NCI-H2107 treated with DMSO at 0.1 percent for 48 hours (cell line): Measurements from ENCODE around the gene CROCC2.

ENCODE experiments used
- DNase-seq: peaks from one replicate; lab custom pipeline; 2025; ENCODE audit not compliant: unreplicated experiment; lab: John Stamatoyannopoulos, UW

Gene CROCC2

DNA sequence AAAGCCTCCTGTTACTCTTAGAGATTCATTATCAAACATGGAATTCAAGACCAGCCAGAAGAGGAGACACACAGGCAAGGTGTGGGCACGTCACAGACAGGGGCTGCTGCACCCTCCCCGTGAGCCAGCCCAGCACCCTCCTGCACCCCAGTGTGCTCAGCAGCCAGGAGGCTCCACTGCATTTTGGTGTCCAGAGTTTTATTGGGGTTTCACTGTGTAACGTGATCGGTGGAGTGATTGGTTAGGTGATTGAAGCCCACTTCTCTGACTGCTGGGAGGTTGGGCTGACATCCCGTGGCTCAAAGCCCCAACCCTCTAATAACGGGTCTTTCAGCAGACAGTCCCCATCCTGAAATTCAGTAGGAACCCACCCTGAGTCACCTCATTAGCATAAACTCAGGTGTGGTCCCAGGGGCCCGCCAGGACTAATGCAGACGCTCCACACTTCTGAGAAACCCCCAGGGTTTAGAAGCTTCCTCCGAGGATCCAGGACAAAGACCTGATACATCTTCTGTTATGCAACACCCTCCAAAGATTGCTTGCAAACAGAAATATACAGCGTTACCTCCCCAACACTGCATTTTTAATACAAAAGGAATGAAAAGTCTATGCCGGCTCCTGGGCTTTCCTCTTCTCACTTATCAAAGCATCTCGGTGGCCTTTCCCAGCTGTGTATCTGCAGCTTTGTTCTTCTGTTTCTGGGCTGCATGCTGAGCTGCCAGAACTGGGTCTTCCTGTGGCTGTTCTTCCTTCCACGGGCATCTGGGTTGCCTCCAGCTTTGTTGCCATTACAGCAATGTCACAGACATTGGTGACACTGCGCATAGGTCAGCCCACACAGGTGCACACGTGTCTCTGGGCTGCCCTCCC is 48.5 kb downstream of the CROCC2 start:
- no peak for DNase-seq

DNA sequence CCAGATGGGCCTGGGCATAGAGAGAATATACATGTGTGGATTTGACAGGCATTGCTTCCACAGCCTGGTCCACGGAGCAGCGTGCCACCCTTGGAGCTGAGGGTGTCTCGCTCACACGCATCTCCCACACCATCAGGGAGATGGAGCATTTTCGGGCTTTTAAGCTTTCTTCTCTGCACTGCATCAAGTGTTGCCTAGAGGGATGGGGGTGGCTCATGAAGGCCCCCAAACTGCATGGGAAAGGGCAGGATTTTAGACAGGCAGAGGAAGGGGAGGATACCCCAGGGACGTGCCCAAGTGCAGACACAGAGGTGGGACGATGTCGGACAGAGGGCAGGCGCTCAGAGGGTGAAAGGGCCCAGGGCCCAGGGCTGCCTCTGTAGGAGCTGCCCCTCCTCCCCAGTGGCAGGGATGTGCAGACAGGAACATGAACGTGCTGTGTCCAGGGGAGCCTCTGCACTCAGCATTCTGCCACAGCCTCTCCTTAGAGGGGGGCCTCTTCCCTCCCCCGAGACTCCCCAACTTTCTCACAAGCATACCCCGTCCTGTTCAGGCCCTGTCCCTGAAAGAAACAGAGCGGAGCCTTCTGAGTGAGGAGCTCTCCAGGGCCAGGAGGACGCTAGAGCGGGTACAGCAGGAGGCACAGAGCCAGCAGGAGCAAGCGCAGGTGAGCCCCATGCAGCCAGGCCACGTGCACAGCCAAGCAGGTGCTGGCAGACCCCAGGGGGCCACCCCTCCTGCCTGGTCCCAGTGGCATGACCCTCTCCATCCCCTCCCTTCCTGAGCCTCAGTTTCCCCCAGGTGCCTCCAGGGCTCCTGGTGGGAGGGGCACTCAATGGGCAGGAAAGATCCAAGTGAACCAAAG is 49.4 kb downstream of the CROCC2 start:
- no peak for DNase-seq

DNA sequence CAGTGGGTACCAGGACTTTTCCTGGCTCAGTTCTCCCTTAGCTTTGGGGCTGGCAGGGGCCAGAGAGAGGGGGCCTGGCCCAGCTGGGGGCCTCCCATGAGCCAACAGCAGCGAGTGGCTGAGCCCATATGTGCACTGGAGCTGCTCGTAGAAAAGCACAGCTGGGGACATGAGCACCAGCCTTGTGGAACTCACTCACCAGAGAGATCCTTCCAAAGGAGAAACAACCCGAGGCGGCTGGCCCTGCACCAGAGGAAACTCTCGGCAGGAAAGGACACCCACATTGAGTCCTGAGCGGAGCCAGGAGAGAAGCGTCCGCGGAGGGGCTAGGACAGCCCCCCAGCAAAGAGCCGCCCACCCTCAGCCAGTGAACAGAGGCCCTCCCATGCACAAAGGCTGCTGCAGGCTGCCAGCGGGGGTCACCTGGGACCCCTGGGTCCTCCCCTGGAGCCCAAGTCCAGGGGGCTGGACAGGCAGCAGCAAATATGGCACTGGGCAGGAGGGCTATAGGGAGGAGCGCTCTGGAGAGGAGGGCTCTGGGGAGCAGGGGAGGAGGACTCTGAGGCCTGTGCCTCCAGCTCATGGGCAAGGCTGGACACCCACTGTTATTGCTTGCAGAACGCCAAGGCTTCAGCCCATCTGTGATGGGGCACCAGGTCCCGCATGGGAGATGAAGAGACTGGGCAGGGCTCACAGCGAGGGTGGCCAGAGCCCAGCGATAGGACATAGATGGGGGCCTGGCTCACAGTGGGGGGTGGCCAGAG is 50.2 kb downstream of the CROCC2 start:
- no peak for DNase-seq

DNA sequence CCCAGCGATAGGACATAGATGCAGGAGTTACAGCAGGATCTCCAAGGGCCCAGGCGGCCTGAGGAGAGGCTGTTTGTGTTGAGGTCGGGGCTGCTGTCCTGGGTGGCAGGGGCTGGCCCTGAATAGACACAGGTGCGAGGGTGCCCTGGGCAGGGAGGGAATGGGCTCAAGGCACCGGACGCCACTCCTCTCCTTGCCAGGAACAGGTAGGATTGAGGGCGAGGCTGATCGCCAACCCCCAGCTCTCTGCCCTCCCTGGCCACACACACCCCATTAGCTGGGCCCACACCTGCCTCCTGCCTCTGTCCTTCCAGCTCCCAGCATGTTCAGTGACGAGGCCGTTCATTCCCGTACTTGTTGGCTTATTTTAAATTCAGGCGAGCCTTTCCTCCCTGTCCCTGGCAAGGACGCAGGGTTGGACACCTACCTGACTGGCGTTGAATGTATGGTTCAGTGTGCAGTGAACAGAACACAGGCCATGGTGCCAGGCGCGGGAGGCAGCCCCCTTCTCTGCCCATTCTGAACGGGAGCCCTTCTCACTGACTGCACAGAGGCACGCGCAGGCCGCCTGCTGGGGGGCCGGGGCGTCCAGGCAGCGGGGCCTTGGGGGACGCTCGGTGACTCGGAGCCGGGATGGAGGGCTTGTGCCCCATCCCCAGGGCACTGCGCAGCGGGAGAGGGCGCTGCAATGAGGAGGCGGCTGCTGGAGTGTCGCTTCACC is 51.0 kb downstream of the CROCC2 start:
- no peak for DNase-seq

DNA sequence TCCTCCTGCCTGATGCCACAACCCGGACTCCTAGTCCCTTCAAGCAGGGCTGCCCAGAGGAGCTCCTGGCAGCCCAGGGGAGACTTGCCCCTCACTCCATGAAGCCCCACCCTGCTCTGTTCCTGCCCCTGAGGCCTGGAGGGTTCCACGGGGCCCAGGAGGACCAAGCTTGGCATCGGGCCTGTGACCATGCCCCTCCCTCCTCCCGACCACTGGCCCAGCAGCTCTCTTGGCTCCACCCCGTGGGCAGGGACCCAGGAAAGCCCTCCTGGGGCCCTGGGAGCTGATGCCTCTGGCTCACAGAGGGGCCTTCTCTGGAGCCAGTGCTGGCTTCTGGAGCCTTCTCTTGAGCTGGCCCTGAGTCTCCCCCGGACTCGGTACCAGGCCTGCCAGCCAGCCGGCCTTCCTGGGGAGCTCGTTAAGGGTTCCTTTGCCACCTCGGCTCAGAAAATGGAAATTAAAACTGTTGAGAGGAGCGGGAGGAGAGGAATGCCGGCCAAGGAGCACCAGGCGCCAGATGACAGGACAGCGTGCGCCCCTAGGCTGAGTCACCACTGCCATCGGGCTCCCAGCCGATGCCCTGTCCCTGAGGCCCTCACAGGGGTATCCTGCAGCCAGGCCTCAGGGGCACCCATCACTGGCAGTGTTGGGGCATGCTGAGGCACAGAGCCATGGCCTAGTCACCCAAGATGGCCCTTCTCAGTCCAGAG is 51.7 kb downstream of the CROCC2 start:
- no peak for DNase-seq

DNA sequence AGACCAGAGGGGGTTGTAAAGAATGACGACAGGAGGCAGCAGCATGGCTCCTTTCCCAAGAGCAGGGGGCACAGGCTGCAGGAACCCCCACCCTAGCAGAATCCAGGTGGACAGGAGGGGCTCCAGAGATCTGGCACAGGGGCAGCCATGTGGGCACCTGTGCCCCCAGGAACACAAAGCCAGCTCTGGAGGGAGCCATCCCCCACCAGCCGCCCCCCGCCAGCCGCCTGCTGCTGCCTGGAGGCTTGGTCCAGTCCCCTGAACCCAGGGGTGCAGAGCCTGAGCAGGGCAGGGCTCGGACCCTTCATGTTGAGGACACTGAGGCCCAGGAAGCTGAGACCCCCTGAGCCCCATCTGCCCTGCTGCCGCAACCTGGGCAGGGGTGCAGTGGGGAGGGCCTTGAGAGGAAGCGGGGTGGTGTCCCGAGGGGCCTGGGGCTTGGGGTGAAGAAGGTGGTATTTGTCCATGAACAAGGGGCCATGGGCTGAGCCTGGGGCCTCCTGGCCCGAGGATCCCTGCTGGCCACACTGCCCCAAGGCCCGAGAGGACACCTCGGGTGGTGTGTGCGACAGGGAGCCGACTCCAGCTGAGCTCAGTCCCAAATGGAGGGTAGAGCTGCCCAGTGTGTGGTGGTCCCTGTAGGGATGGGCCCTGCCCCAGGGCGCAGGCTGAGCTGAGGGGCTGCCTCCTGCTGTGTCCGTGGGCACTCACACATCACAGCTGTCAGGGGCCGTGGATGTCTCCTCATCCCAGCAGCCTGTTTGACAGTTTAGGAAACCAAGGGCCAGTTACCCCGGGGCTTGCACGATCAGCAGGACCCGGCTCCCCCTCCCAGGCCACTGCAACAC is 52.5 kb downstream of the CROCC2 start:
- DNase-seq, result no peak

DNA sequence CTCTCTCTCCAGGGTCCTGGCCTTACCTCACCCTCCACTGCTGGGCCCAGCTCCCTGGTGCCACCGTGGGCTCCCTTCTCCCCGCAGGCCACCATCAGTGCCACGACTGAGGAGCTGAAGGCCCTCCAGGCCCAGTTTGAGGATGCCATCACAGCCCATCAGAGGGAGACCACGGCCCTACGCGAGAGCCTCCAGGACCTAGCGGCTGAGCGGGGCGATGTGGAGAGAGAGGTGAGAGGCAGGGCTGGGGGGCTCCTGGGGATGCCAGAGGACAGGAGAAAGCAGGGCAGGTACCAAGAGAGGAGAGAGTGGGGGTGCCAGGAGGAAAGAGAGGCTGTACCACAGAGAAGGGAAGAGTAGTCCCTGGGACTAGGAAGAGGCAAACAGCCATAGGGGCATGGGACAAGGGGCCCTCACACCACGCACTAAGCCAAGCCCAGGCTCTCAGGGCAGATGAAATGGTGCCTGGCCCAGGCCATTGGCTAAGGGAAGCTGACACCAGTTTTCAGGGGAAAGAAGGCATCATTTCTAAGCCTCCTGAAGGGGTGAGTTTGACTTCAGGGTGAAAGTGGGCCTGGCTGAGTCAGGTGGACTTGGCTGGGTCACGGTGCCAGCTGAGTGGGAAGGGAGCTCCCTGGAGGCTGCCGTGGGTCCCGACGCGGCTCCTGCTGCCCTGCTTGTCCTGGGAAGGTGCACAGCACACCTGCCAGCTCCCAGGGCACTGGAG is 53.2 kb downstream of the CROCC2 start:
- DNase-seq, result no peak

DNA sequence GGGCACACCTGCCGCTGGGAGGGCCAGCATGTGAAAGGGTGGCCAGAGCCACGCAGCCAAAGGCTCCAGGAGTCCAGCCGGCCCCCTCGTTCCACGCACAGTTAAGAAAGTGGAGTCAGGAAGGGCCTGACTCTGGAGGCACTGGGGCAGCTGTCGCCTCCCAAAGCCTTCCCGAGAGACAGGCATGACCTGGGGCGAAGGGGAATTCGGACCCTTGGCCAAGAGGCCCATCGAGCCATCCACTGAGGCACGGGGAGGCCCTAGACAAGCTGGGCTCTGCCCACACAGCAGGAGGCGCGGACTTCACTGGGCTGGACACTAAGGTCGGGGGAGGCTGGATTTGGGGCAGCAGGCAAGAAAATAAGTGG is 53.8 kb downstream of the CROCC2 start:
- no peak for DNase-seq

DNA sequence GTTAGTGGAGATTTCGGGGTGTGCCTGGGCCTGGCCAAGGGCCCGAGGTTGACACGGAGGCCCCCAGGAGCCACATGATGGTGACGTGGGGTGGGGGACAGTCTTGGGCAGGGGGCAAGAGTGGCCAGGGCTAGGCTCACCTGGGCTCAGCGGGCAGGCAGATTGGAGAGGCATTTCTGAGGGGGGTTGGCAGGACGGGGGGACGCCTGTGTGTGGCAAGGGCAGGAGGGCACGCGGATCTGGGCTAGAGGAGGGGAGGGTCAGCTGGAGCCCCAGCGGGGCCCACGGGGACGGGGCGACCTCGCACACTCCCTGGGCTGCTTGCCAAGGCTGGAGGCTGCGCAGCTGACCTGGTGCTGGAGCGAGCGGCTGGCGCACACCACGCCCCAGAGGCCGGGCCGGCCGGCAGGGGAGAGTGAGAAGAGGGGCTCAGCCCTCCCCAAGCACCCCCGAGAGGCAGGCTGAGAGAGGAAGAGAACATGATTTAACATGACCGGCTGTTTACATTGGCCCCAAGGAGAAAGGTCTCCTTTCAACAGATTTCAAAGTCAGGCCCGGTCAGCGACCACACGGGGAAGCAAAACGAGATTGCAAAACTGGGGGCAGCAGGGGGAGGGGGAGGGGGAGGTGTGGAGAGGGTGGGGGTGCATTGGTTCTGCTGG is 54.3 kb downstream of the CROCC2 start:
- no peak for DNase-seq

DNA sequence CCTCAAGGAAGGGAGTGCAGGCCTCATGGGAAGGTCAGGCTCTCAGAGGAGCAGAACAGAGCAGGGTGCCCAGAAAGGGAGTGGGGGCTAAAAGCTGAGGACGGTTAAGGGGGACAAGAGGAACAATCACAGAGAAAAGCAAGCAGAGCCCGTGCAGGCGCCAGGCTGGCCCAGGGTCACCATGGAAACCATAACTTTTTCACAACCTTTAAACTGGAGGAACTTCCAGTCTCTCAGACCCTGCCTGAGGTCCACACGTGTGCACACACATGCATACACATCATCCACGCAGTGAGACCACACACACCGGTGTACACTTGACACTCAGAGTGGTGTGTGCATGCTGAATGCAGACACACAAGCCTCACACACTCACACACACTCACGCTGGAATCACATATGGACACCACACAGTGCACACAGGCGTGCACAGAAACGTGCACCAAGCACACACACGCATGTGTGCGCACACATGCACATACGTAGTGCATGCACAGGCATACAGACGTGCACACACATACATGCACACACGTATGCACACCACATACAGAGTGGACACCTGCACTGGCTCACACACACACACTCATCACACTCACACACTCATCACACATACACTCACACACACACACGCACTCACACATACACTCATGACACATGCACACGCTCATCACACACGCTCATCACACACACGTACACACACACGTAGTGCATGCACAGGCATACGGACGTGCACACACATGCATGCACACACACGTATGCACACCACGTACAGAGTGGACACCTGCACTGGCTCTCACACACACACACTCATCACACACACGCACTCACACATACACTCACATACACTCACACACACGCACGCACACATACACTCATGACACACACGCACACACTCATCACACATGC is 55.1 kb downstream of the CROCC2 start:
- DNase-seq, result no peak

DNA sequence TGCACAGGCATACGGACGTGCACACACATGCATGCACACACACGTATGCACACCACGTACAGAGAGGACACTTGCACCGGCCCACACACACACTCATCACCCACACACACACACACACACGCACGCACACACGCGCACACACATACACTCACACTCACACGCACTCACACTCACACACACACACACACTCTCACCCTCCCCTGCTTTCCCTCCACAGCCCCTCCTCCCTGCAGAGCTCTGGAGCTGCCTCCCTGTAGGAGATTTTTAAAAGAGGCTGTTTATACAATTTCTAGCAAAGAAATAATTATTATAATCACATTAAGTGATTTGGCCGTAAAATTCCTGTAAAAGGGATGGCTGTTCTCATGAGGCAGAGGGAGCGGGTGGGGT is 55.8 kb downstream of the CROCC2 start:
- no peak for DNase-seq

DNA sequence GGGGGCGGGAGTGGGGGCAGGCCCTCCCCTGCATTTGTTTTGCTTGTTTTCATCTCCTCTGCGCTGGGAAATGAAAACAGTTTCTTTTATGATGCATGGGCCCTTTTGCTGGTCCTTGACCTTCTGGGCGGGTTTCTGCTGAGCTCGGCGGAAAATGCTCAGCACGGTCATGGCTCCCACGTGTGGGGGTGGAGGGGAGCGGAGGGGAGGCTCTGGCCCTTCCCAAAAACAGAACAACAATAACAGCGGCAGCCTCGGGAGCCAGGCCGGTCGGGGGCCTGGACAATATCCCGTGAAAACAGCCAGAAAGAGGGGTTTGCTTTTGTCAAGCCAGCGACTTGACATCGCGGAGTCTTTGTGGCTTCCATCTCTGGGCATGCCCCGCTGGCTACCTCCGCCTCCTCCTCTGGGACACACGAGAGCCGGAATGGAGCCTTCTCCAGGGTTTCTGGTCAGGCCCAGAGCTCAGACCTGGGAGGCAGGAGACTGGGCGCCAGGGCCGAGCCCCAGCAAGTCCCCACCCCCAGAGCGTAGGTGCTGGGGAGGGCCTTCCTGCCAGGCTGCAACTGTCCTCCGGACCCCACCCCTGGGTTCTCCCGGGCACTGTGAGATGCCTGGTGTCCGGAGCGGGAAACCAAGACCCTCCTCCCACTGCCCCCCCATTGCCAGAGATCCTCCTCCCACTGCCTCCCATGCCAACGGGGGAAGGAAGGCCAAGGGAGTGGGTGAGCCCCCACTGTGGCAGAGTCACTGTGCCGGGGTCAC is 56.3 kb downstream of the CROCC2 start:
- no peak for DNase-seq

DNA sequence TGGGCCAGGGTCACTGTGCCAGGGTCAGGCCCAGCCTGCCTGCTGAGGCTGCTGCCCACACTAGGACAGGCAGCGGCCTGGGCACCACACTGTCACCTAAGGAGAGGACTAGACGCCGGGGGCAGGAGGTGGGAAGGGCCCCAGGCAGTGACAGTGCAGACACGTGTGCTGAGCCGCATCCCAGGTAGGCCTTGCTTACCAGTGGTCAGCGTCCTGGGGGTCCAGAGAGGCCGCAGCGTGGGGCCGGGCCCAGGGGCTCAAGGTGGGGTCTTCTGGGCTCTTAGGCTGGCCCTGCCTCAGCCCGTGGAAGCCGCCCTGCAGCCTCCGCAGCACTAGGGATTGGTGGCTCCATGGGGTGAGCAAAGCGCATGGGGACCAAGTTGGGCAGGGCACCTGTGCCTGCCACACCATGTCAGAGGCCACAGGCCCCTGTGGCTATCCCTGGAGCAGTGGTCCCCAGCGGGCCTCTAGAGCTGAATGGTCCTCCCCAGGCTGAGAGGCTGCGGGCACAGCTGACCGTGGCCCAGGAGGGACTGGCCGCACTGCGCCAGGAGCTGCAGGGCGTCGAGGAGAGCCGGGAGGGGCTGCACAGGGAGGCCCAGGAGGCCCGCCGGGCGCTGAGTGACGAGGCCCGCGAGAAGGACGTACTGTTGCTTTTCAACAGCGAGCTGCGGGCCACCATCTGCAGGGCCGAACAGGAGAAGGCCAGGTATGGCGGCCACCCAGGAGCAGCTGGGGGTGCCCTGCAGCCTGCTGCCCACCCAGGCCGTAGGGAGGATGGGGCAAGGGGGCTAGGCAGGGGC is 57.1 kb downstream of the CROCC2 start:
- DNase-seq, result no peak

DNA sequence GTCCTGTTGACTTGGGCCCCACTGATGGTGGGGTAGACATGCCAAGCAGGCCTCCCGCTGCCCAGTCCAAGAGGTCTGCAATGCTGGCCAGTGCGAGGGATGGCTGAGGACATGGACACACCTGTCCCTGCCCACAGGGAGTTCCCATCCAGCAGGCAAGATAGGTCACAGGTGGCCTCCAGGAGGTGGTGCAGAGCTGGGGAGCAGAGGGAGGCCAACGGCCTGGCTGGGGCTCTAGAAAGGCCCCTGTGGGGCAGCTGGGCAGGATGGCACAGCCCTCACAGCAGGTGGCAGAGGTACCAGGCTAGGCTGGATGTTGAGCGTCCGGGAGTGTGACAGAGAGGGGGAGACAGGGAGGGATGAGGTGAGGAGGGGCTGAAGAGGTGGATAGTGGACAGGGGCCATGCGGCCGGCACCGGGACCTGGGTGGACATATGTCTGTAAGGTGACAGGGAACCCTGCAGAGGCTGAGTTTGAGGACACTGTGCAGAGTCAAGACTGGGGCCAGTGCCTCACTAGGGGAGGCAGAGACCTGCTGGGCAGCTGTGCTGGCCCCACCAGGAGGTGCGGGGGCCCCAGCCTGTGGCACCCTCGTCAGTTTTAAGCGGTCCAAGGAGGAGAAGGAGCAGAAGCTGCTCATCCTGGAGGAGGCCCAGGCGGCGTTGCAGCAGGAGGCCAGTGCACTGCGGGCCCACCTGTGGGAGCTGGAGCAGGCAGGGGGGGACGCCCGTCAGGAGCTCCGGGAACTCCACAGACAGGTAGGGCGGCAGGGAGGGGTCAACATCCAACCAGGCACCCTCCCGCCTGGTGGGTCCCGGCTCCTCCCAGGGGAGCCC is 58.0 kb downstream of the CROCC2 start:
- DNase-seq, result no peak
